ENCODE data around the gene ECE1.

Gene ECE1

DNA sequence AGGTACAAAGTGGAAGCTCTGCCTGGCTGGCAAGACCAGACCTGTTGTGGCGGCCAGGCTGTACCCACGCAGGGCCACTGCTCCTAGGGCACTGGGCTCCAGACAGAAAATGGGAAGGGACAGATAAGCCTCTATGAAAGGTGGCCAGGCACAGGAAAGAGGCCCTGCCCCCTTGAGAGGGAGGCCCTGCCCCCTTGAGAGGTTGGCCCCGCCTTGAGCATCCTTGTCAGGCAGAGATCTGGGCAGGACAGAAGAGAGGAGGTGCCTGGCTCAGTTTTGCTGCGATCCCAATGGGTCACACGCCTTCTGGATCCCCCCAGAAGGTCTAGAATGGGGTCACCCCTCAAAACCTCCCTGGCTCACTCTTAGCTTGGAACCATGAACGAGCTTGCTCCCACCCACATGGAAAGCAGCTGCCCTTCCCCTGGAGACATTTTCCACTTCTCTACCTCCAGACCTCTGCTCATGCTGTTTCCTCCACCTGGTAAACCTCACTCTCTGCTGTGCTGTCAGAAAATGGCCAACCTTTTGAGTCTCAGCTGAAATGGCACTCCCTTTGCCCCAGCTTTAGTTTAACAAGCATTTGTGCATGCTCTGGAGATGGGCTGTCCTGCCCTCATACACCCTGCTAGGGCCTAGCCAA is 17.5 kb upstream of the ECE1 start:
- Mint-ChIP-seq H3K9me3 (no peaks in the 10 kb centered on the region), H3K4me3 (peak overlapping the region in 1 of 3 experiments; percentile 24), H3K27ac (peak overlapping the region; percentile 79 to 96 (median 87)), H3K27me3 (ENCODE audit: low read depth) (peaks cover 12% of the 10 kb centered on the region), H3K4me1 (peaks cover 64% of the 10 kb centered on the region), H3K36me3 (ENCODE audit: low read depth) (no peaks in the 10 kb centered on the region)
- TF ChIP-seq, protein P1, sequence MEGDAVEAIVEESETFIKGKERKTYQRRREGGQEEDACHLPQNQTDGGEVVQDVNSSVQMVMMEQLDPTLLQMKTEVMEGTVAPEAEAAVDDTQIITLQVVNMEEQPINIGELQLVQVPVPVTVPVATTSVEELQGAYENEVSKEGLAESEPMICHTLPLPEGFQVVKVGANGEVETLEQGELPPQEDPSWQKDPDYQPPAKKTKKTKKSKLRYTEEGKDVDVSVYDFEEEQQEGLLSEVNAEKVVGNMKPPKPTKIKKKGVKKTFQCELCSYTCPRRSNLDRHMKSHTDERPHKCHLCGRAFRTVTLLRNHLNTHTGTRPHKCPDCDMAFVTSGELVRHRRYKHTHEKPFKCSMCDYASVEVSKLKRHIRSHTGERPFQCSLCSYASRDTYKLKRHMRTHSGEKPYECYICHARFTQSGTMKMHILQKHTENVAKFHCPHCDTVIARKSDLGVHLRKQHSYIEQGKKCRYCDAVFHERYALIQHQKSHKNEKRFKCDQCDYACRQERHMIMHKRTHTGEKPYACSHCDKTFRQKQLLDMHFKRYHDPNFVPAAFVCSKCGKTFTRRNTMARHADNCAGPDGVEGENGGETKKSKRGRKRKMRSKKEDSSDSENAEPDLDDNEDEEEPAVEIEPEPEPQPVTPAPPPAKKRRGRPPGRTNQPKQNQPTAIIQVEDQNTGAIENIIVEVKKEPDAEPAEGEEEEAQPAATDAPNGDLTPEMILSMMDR (IDR thresholded peaks at IDR 0.05; ENCODE audit: unreplicated experiment in 3 of 3): no peak

DNA sequence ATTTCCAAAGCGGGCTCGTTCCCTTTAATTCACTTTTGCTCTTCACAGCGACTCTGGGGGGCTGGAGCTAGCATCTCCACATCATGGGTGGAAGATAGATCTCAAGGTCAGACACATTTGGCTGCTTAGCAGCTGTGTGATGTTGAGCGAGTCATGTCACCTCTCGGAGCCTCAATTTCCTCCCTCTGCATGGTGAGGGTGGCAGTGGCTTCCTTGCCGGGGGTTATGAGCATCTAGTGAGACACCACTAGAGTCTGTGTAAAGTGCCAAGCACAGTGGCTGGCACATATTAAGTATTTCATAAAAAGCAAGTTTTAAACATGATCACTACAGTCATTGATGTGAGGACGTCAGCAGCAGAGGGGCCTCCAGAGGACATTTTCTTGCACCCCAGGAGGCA is 16.9 kb upstream of the ECE1 start:
- Mint-ChIP-seq H3K4me1 (peaks cover 63% of the 10 kb centered on the region), H3K27ac (peak overlapping the region; percentile 23 to 96 (median 56)), H3K36me3 (ENCODE audit: low read depth) (no peaks in the 10 kb centered on the region), H3K4me3 (no peak overlapping the region), H3K9me3 (no peaks in the 10 kb centered on the region), H3K27me3 (ENCODE audit: low read depth) (peaks cover 12% of the 10 kb centered on the region)
- TF ChIP-seq, protein P1 (IDR thresholded peaks at IDR 0.05; ENCODE audit: unreplicated experiment in 3 of 3): no peak

DNA sequence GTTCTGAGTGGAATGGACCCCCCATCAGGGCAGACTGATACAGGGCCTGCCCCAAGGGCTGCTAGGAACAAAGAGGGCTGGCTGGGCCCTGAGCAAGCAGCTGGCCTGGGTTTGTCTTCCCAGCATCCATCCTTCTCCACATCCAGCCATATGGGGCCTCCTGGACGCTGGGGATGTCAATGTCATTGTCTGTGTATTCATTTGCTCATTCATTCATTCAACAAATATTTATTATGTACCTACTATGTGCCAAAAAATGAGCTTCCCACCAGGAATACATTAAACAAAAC is 15.6 kb upstream of the ECE1 start:
- Mint-ChIP-seq H3K36me3 (ENCODE audit: low read depth) (no peaks in the 10 kb centered on the region), H3K4me3 (no peak overlapping the region), H3K9me3 (no peaks in the 10 kb centered on the region), H3K27me3 (ENCODE audit: low read depth) (peaks cover 12% of the 10 kb centered on the region), H3K27ac (peak overlapping the region in 2 of 3 experiments; percentile 59 to 84), H3K4me1 (peaks cover 60% of the 10 kb centered on the region)
- TF ChIP-seq, protein P1 (IDR thresholded peaks at IDR 0.05; ENCODE audit: unreplicated experiment in 3 of 3): no peak

DNA sequence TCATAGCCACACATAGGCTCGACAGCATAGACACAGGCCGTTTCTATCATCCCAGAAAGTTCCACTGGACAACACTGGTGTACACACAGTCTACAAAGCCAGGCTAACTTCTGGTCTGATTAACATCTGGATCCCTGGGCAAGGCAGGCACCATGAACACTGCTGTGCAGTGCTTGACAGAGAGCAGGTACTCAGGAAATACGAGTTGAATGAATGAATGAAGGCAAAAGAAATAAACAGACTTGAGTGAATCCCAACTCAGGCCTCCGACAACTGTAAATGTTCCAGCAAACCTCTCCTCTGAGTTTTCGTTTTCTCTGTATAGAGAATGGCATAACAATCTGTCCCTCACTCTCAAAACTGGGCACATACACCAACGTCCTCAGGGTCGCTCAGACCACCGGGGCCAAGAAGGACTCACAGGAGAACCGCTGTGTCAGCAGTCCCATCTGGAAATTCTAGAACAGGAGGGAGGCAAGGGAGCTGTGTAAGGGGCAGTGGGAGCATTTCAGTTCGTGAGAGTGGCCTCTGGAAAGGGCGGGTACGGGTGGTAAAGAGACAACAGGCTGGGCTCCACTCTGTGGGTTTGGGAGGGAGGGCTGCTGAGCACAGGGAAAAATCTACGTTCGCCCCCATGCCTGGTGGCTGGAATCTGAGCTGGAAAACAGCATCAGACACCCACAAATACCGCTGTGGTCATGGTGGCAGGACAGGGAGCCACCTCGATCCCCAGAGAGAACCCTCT is 15.1 kb upstream of the ECE1 start:
- no peaks in the 10 kb centered on the region for H3K36me3 Mint-ChIP-seq (ENCODE audit: low read depth)
- TF ChIP-seq, protein P1 (IDR thresholded peaks at IDR 0.05; ENCODE audit: unreplicated experiment in 3 of 3): no peak
- H3K27me3 Mint-ChIP-seq (ENCODE audit: low read depth): peaks cover 12% of the 10 kb centered on the region
- H3K9me3 Mint-ChIP-seq: no peaks in the 10 kb centered on the region
- peaks cover 55% of the 10 kb centered on the region for H3K4me1 Mint-ChIP-seq
- H3K27ac Mint-ChIP-seq: peak overlapping the region; percentile 66 to 84 (median 71)
- H3K4me3 Mint-ChIP-seq: peak overlapping the region in 1 of 3 experiments; percentile 19

DNA sequence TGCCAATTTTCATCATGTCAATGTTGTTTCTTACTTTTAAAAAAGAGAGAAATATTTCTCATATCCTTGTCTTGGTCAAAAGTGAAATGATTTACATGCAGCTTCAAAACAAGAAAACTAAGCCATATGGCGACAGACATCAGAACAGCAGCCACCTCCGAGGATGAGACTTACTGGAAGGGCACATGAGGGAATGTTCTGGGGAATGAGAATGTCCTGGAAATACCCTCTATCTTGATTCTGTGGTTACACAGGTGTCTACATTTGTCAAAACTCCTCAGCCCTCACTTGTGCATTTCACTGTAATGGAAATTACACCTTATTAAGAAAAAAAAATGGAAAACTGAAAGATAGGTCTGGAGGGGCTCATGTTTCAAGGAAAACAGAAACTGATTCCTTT is 14.2 kb upstream of the ECE1 start:
- no peaks in the 10 kb centered on the region for H3K36me3 Mint-ChIP-seq (ENCODE audit: low read depth)
- peaks cover 50% of the 10 kb centered on the region for H3K4me1 Mint-ChIP-seq
- TF ChIP-seq, protein P1 (IDR thresholded peaks at IDR 0.05; ENCODE audit: unreplicated experiment in 3 of 3): no peak
- peak overlapping the region in 1 of 3 experiments; percentile 4 for H3K4me3 Mint-ChIP-seq
- peaks cover 12% of the 10 kb centered on the region for H3K27me3 Mint-ChIP-seq (ENCODE audit: low read depth)
- H3K27ac Mint-ChIP-seq: peak overlapping the region; percentile 66 to 84 (median 71)
- no peaks in the 10 kb centered on the region for H3K9me3 Mint-ChIP-seq

All from nephron (organoid).